Measurements from ENCODE around the gene PIGS.
"Not testable (repeated sequence)": the region's sequence is repeated elsewhere in the genome, so short reads cannot be mapped to it uniquely, and the experiment has no call there.

The PIGS gene

DNA sequence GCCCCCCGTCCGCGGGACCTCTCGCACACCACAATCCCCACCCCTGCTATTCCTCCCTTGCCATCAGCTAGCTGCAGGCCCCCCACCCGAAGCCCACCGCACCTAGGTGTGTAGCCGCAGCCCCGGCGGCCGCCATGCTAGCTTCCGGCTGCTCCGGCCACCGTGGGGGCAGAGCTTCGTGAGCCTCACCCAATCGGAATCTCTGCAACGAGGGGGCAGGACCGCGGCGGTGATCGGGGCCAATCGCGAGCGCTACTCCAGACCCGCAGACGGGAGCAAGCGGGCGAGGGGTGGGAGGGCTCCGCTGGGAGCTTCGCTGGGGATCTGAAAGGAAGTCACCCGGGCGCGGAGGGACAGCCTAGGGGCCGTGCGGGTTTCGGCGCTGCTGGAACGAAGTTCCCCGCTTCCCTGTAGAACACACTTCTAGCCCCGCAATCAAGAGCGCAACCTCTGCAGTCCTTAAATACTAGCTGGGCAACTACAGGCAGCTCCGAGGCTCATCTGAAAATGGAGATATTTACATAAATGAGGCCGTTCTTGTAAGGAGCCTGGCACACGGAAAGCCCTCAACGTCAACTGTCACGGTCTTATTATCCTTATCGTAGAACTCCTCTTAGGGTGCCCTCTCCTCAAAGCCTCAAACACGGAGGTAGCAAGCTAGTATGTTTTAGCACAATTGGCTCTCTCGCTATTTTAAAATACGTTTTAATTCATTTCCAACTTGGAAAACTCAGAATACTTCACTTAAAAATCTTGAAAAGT is at the start of gene PIGS:
TSS of gene PIGS (minus strand) at position 164 of the 762 bp plus-strand sequence. CDS start at position 136, 28 bp downstream.
- DNase-seq: peak; percentile 92

DNA sequence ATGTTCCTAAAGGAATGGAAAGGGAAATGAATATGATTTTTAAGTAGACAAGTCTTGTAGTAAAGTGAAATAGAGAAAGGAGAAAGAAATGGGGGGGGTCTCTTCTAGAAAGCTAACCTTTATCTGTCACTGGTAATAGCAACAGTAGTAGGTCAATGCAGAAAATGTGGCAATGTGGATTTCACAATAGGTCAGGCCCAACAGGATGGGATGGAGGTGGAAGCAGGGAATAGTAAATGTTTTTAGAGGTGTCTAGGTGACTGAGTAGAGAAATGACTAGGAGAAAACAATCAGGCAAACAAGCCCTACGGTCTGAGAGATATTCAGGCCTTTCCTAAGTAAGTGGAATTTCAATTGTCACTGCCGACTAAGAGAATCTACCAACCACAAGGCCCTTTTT is 48.7 kb upstream of the PIGS start:
- DNase-seq: no peak

DNA sequence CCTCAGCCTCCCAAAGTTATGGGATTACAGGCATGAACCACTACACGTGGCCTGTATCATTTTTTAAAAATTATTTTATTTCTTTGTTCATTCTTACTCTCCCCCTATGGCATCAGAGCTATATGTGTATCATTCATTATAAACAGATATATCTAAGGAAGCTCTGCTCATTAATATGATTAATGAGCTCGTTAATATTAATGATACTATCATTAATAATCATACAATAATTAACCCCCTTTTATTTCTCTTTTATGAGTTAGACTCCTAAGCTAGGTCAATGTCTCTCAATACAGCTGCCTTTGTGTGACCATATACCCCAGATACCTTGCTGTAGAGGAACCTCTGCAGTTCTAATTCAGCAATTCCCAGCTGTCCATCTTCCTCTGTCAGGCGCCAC is 47.1 kb upstream of the PIGS start:
- DNase-seq: no peak

DNA sequence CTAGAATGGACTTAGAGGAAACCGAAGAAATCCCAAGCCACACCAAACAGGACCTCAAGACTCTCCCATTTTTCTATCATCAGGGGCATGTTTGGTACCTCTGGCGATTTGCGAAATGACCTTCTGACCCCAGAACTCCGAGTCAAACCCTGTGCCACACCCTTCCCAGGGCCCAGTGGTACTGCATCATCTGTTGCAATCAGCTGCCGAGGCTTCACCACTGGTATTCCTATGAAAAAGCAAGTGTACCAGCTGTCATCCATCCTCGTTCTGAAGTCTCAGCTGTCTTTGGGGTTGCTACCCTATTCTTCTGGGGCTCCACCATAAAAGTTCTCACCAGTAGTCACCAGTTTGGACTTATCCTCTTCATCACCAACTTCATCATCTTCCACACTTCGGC is 45.0 kb upstream of the PIGS start:
- no peak for DNase-seq

DNA sequence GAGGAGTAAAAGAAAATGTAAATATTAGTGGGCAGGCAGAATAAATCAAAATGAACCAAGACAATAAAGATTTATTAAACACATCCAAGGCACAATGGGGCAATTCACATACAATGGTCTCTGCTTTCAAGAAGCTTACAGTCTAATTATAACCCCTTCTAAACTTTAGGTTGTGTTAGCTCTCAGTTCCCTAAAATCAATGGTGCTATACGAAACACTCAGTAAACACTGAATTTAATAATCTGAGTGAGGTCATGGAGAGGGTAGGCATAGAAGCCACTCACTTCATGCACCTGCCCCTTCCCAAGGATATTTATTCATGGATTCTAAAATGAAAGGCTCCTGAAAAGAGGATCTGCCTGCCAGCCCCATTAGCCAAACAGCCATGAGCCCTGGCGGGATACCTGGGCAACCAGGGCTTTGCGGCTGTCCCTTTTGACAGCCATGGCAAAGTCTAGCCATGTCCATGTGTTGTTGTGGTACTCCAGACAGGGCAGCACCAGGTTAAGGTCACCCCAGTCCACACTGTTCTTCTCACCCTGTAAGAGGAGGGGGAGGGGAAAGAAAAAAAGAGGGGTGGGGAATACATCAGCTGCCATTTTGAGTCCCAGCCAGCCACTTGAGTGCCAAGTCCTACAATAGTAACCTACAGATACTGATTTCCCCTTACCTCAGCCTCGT is 44.1 kb upstream of the PIGS start:
- DNase-seq: peak; percentile 23

DNA sequence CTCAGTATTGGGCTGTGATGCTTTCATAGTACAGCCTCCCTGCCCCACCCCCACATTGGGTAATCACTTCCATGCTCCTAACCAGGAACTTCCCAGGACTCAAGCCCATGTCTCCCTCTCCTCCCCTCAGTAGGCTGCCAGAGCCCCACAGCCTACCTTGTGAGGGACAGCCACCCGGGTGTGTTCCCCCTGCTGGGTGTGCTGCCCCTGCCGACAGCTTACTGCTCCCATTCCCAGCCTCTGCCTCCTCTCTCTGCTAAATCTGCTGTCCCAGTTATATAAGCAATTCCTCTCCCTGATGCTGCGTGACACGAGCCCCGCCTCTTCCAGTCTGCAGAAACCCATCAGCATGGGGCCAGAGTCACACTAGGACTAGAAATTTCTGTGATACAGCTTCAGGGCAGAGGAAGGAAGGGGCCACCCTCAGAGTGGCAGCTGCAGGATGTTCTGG is 42.6 kb upstream of the PIGS start, which contains the start of gene RSKR:
TSS of gene RSKR (minus strand) at position 255 of the 451 bp plus-strand sequence. CDS start at position 231, 24 bp downstream.
- no peak for DNase-seq

DNA sequence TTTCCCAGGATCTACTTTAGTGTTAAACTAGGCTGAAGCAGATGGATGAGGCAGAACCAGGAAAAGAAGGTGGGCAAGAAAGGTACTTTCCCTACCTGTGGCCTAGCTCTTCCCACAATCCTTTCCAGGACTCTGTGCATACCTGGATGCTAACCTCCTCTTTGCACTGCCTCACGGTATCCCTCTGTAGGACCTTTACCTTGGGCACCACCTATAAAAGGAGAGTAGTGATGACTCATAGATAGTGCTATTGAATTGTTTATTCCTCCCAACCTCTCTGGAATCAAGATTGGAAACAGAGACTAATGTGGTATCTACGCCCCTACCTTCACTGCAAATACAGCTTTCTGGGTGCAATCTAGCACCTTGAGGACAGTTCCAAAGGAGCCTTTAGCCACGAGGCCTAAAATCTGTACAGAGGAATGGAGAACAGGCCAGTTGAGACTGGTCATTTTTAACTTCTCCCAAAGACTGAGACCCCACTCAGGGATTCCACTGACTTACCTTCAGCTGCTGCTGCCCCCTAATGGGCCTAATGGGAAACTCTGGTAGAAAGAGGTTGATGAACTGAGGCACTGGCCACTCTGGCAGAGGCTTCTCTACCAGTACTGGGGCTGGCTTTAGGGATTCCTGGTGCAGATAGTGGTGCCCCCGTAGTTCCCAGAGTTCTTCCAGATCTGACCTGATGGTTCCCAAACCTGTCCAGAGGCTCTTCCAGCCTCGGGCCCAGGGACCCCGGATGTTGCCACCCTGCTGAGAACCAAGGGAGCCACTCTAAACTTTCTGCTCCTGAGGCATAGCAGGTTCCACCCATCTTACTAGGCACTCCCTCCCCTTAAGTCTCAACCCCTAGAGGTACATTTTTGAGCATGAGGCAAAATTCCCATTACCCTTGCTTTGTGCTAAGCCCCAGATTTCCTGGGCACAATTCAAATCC is 41.9 kb upstream of the PIGS start:
- no peak for DNase-seq

DNA sequence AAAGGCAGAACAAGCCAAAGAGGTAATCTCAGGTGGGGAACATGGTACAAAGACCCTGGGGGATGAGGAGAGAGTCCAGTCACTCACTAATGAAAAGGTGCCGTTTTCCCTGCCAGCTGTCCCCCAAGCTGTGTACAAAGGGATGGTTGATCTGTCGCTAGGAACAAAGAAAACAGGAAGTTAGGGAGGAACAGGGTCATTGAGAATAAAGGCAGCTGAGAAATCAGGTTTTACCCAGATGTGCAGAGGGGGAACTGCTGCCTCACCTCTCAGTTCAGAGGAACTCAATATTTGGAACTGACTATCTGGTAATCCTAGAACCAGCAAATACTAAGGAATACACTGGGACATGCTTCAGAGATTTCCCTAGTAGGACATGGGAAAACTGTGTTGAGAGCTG is 41.2 kb upstream of the PIGS start:
- DNase-seq: peak; percentile 39

DNA sequence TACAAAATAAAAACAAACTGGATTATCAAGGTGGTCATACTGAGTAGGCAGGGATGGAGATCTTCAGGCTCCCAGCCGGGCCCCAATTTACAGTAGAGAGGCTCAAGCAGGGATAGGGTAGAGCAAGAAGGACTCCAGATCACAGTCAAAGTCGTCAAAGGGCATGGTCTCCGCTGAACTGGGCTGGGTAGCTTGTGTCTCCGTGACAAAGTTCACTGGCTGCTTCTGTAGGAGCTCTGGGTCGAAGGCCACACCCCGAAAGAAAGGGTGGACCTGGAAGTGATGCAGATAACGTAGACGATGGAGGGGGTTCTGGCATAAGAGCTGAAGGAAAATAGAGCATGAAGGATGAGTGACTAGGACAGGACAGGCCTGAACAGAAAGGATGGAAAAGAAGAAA is 39.1 kb upstream of the PIGS start:
- no peak for DNase-seq

DNA sequence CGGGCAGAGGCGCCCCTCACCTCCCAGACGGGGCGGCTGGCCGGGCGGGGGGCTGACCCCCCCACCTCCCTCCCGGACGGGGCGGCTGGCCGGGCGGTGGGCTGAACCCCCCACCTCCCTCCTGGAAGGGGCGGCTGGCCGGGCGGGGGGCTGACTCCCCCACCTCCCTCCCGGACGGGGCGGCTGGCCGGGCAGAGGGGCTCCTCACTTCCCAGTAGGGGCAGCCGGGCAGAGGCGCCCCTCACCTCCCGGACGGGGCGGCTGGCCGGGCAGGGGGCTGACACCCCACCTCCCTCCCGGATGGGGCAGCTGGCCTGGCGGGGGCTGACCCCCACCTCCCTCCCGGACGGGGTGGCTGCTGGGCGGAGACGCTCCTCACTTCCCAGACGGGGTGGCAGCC is 32.7 kb upstream of the PIGS start:
- DNase-seq: not testable (repeated sequence)

DNA sequence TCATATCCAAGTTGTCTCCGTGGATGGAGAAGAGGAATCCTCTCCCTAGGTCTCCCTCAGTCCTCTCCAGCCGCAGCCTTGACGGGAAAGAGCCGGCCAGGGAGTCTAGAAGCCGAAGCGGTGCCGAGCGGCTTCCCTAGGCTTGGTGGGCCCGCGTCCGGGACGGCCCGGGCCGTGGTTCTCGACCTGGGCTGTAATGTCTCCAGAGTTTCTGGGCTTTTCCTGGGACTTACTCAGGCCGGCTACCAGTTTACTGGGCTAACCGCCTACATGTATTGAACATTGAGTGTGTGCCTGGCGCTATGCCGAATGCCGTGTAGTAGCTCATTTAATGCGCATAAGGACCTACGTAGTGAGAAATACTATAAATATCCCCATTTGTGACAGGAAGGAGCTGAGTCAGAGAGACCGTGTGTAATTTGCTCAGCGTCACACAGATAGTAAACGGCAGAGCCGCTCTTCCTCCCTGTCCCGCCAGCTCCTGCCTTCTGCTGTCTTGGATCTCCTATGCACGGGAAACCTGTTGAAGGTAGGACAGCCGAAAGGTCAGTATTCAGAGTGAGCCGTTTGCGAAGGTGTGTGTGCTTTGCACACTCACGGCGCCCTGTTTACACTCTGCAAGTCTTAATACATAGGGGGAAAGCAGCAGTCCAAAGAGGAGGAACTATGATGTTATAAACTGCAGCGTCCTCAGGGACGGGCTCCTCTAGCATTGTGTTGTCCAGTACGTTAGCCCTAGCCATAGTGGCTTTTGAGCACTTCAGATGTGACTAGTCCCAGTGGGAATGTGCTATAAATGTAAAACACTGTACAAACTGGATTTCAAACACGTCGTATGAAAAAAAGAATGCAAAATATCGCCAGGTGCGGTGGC is 28.2 kb upstream of the PIGS start:
- DNase-seq: peak; percentile 83

DNA sequence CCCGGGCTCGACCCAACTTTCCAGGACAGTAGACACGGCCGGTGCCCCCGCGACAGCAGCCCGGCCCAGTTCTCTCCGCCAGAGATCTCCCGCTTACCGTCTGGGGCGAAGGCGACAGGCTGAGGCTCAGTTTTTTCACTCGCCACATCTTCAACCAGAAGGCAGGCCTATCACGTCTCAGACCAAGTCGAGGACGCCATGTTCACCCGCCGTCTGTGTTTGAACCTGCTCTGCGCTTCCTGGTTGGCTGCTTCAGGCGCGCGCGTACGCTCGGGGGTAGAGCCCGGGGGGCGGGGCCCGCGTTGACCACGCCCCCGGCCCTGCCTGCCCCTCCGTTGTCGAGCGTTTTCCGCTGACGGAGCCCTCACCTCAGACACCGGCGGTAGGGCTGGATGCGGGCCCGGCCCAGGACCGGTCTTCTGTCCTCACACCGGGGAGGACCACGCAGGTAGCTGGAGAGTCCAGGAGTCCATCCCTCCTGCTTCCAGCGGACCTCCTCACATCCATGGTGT is 27.5 kb upstream of the PIGS start, which contains the start of gene SPAG5:
TSS of gene SPAG5 (minus strand) at position 227 of the 512 bp plus-strand sequence. CDS start at position 148, 79 bp downstream.
- peak; percentile 91 for DNase-seq

DNA sequence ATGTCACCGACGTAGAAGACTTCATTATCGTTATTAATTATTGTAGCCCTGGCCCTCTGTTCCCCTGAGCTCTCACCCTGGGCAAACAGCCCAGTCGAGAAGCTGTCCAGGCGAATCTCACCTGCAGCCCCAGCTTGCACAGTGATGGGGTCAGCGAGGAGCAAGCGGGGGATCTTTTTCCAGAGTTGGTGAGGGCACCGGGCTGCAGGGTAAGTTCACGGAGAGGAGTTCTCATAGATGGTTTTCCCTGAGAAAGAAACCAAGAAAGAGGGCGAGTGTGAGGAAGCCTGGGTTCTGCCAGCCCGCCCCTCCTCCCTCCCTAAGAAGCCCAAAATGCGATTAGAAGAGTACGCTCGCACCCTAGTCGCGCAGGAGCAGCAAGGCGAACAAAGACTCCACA is 27.1 kb upstream of the PIGS start:
- DNase-seq: no peak

DNA sequence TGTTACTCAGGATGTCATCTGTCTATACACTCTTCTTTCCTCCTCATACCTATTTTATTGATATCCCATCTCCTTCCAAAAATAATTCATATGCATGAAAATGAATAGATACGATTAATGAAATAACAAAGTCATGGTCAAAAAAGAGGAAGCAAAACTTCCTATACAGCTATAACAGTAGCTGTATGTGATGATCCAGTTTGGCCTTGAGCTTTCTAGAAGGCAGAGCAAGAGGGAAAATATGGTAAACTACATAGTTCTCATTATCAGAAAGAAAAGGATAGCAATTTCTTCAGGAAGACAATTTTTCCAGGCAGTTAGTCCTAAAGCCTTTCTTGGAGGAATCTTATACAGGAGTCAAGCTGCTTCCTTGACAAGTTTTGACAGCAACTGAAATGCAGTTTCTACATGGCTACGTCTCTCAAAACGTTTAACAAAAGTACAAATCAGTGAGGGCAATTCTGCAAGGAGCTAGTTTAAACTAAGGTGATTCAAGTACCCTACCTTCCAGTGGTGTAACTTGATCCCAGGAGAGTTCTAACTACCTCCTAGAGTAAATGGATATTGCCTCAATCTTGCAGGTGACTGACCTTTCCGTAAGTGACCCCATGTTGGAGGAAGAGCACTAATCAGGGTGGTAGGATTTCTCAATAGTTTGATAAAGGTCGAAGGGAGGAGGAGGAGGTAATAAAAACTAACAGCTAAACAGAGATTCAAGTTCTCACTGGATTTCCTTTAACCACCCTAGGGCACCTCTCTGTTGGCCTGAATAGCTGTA is 26.5 kb upstream of the PIGS start:
- DNase-seq: peak; percentile 34

DNA sequence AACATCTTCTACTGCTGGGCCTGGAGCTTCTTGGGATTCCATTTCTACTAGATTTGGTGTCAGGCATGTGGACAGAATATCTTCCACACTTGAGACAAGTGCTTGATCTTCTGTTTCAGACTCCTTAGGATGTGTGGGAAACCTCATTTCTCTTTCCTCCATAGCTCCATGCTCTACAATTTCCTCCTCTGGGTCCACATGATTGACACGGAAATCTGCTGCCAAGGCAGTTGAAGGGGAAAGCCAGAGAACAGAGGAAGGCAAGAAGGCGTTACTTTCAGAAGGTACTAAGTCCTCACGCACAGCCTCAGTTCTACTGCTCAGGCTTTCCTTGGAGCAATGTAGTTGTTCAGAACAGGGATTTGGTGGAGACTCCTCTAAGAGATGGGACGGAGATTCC is 20.9 kb upstream of the PIGS start:
- no peak for DNase-seq

DNA sequence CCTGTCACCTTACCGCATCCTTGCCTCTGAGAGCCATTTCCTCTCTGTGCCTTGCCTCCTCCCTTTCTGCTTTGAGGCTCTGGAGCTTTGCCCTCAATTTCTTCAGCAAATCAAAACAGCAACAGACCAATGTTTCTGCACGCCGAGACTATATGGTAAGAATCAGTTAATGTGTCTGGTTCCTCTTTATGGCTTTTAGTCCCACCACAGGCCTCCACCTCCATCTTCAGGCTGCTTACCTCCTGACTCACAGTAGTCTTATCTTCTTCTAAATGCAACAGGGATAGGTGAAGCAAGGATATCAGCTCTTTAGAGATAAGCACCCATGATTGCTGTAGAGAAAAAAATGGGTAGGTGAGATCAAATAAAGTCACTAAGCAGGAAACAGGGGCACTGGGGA is 14.5 kb upstream of the PIGS start:
- no peak for DNase-seq

DNA sequence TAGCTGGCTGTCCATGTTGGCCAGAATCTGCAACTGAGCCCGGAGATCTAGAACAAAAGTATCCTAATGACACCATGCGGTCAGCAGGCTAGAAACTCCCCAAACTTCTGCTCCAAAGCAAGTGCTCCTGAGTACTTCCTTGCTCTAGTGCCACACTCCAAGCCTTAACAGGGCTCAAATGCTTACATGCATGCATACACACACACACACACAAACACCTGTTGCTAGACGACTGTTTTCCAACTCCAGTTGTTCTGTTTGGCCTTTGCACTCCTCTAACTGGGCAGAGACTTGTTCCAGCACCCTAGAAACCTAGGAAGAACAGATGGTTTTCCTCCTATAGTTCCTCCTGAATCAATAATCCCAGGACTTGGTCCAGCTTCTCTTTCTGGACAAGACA is 13.1 kb upstream of the PIGS start:
- no peak for DNase-seq

DNA sequence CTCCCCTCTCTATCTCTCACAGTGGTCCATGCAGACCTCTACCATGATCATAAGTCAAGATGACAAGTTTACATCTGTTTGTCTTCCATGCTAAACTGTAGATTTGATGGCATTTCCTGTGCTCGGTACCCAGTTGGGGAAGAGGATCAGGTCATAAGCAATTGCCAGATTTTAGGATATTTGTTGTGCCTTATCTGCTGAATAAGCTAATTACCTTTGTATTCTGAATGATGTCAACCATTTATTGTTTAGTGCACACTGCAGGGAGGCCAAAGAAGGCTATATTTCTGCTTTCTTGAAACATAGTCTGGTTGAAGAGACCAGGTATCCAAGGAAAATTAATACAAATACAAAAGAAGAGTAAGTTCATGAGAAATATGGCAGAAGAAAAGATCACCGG is 11.2 kb upstream of the PIGS start:
- no peak for DNase-seq

DNA sequence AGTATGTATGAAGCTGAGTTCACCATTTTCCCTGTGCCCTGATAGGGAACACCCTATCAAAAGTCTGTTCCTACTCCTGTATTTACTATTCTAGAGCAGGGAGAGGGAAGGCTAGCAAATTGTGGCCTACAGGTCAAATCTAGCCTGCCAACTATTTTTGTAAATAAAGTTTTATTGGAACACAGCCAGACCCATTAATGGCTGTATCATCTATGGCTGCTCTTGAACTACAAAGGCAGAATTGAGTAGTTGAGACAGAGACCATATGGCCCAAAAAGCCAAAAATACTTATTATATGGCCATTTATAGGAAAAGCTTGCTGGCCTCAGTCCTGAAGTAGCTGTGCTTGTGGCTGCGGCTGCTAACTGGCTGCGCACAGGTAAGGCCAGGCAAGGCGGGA is 9.6 kb upstream of the PIGS start:
- no peak for DNase-seq

DNA sequence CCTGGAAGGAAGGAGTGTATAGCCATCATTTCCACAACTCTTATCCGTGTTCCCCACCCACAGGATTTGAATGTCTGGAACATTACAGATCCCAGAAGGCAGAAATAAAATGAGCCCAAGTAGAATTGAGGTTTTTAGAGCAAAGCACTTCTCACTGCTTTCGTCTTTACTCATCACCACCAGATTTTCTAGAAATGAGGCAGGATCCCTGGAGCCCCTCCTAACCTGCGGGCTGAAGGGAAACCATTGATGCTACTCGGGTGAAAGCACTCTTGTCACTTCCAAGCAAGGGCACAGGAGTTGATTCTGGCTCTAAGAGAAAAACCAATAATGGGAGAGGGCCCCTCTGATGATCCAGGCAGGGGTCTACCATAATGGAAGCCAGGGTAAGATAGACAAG is 8.2 kb upstream of the PIGS start:
- no peak for DNase-seq

Measured in MV-4-11 (cell line).